Activated naive CD4-positive, alpha-beta T cell treated with anti-CD3 and anti-CD28 coated beads, Interleukin-2, amount 50 U/mL, for 72 hours (primary cell): ENCODE results near the gene TRAF3IP1. TPM values are rescaled to one million over a fixed set of nuclear protein-coding genes. Genes with fewer than 3 reads are reported as not detected.
A peak's percentile ranks its signal among the peaks of the same experiment; 100 is the strongest.
"Not testable (repeated sequence)": the region's sequence is repeated elsewhere in the genome, so short reads cannot be mapped to it uniquely, and the experiment has no call there.

Source experiments
- ATAC-seq, 2 donors: fragments of 150-1000 bp; cut with Tn5 transposase; 2 replicates each; pipeline ENCODE4 v1.10.0; 2021; ENCODE audit warnings: mild to moderate bottlenecking in 2 of 2, moderate library complexity in 2 of 2
- DNase-seq, 2 donors: peaks; one replicate each; pipeline ENCODE4 v3.0.0; 2021 to 2022; ENCODE audit warnings: low spot score in 2 of 2
- H3K27ac Mint-ChIP-seq, 2 donors: one replicate each; pipeline ENCODE4 v1.8.0; 2022; ENCODE audit warnings: mild to moderate bottlenecking in 2 of 2, mixed read lengths in 2 of 2
- H3K36me3 Mint-ChIP-seq, 2 donors: one replicate each; pipeline ENCODE4 v1.8.0; 2022; ENCODE audit warnings: mixed read lengths in 2 of 2
- H3K9me3 Mint-ChIP-seq, 2 donors: one replicate each; pipeline ENCODE4 v1.8.0; 2022; ENCODE audit warnings: mixed read lengths in 2 of 2
- total RNA-seq, 2 donors: library from RNA; stranded (reverse); gene quantifications; one replicate each; pipeline ENCODE4 v1.2.3, GENCODE V29; 2022

TRAF3IP1 gene
- 10 to 100 TPM in 1 of 2 donors, 1 to 10 TPM in 1; 1.0 to 11.7 TPM for total RNA-seq

- Mint-ChIP-seq H3K36me3 (no peaks in the 10 kb centered on the region), H3K9me3 (no peaks in the 10 kb centered on the region), H3K27ac (no peak within 1 kb of the TSS)
- ATAC-seq: peak; percentile 97
- peak; percentile 82 to 87 for DNase-seq
These were observed at the start of gene TRAF3IP1 for GRCh38 chr2:238320246-238320647. Gene TRAF3IP1 (plus strand): TSS chr2:238320518. CDS start chr2:238320663, 145 bp downstream.

GRCh38 chr2:238270606-238271005, 49.7 kb upstream of the TRAF3IP1 start:
- no peak for ATAC-seq
- H3K27ac Mint-ChIP-seq: no peak overlapping the region
- no peaks in the 10 kb centered on the region for H3K9me3 Mint-ChIP-seq
- H3K36me3 Mint-ChIP-seq: no peaks in the 10 kb centered on the region
- no peak for DNase-seq

- Mint-ChIP-seq H3K27ac (peak overlapping the region in 1 of 2 donors; percentile 26), H3K9me3 (no peaks in the 10 kb centered on the region), H3K36me3 (no peaks in the 10 kb centered on the region)
- no peak for DNase-seq
- no peak for ATAC-seq
These were observed 49.2 kb upstream of the TRAF3IP1 start for GRCh38 chr2:238271061-238271554.

- not testable (repeated sequence) for DNase-seq, H3K36me3 Mint-ChIP-seq, H3K9me3 Mint-ChIP-seq, ATAC-seq
- H3K27ac Mint-ChIP-seq: peak overlapping the region in 1 of 2 donors; percentile 26
These were observed 48.6 kb upstream of the TRAF3IP1 start for GRCh38 chr2:238271686-238272085.

- ATAC-seq (no peak), DNase-seq (no peak)
- Mint-ChIP-seq H3K9me3 (no peaks in the 10 kb centered on the region), H3K27ac (peak overlapping the region in 1 of 2 donors; percentile 26), H3K36me3 (no peaks in the 10 kb centered on the region)
These were observed 48.2 kb upstream of the TRAF3IP1 start for GRCh38 chr2:238272156-238272555.

GRCh38 chr2:238273433-238273832, 46.9 kb upstream of the TRAF3IP1 start:
- not testable (repeated sequence) for ATAC-seq, H3K36me3 Mint-ChIP-seq, DNase-seq, H3K27ac Mint-ChIP-seq, H3K9me3 Mint-ChIP-seq

GRCh38 chr2:238274152-238274865, 46.0 kb upstream of the TRAF3IP1 start:
- DNase-seq: no peak
- Mint-ChIP-seq H3K9me3 (no peaks in the 10 kb centered on the region), H3K27ac (peak overlapping the region in 1 of 2 donors; percentile 18), H3K36me3 (no peaks in the 10 kb centered on the region)
- ATAC-seq: no peak

- DNase-seq: no peak
- Mint-ChIP-seq H3K9me3 (no peaks in the 10 kb centered on the region), H3K27ac (peak overlapping the region in 1 of 2 donors; percentile 23), H3K36me3 (no peaks in the 10 kb centered on the region)
- no peak for ATAC-seq
These were observed 42.6 kb upstream of the TRAF3IP1 start for GRCh38 chr2:238277695-238278094.

GRCh38 chr2:238278626-238279323, 41.5 kb upstream of the TRAF3IP1 start:
- no peaks in the 10 kb centered on the region for H3K36me3 Mint-ChIP-seq
- H3K27ac Mint-ChIP-seq: peak overlapping the region; percentile 23 to 33
- H3K9me3 Mint-ChIP-seq: no peaks in the 10 kb centered on the region
- DNase-seq (no peak), ATAC-seq (no peak)

GRCh38 chr2:238279324-238279682, 41.0 kb upstream of the TRAF3IP1 start:
- Mint-ChIP-seq H3K36me3 (no peaks in the 10 kb centered on the region), H3K9me3 (no peaks in the 10 kb centered on the region), H3K27ac (no peak overlapping the region)
- DNase-seq (no peak), ATAC-seq (no peak)

GRCh38 chr2:238280083-238280825, 40.1 kb upstream of the TRAF3IP1 start:
- H3K36me3 Mint-ChIP-seq: no peaks in the 10 kb centered on the region
- no peaks in the 10 kb centered on the region for H3K9me3 Mint-ChIP-seq
- ATAC-seq (no peak), DNase-seq (no peak)
- no peak overlapping the region for H3K27ac Mint-ChIP-seq

- no peaks in the 10 kb centered on the region for H3K36me3 Mint-ChIP-seq
- no peaks in the 10 kb centered on the region for H3K9me3 Mint-ChIP-seq
- DNase-seq: no peak
- H3K27ac Mint-ChIP-seq: no peak overlapping the region
- no peak for ATAC-seq
These were observed 38.4 kb upstream of the TRAF3IP1 start for GRCh38 chr2:238281826-238282480.

GRCh38 chr2:238282861-238283738, 37.2 kb upstream of the TRAF3IP1 start:
- DNase-seq (no peak), ATAC-seq (no peak)
- Mint-ChIP-seq H3K9me3 (no peaks in the 10 kb centered on the region), H3K36me3 (no peaks in the 10 kb centered on the region), H3K27ac (peak overlapping the region in 1 of 2 donors; percentile 17)

GRCh38 chr2:238284802-238285515, 35.4 kb upstream of the TRAF3IP1 start:
- DNase-seq (no peak), ATAC-seq (no peak)
- Mint-ChIP-seq H3K9me3 (no peaks in the 10 kb centered on the region), H3K36me3 (no peaks in the 10 kb centered on the region), H3K27ac (peak overlapping the region in 1 of 2 donors; percentile 72)

- DNase-seq: no peak
- Mint-ChIP-seq H3K9me3 (no peaks in the 10 kb centered on the region), H3K36me3 (no peaks in the 10 kb centered on the region), H3K27ac (no peak overlapping the region)
- ATAC-seq: no peak
These were observed 34.6 kb upstream of the TRAF3IP1 start for GRCh38 chr2:238285653-238286082.
